Measurements from ENCODE around the gene ARID3A. TPM values are rescaled to one million over a fixed set of nuclear protein-coding genes. Genes with fewer than 3 reads are reported as not detected.
A peak's percentile ranks its signal among the peaks of the same experiment; 100 is the strongest.

The ARID3A gene
- total RNA-seq, 1 donor from 2014 or later: 6.6 TPM

GRCh38 chr19:925087-925525, 729 bp upstream of the ARID3A start:
- Mint-ChIP-seq H3K4me1 (ENCODE audit: low read depth) (peaks cover 8% of the 10 kb centered on the region), H3K36me3 (ENCODE audit: low read depth) (no peaks in the 10 kb centered on the region), H3K27ac (ENCODE audit: unreplicated experiment) (no peak overlapping the region), H3K4me3 (ENCODE audit: unreplicated experiment) (peak overlapping the region; percentile 68), H3K27me3 (ENCODE audit: low read depth) (peaks cover 4% of the 10 kb centered on the region), H3K9me3 (ENCODE audit: low read depth) (no peaks in the 10 kb centered on the region)
- DNase-seq (ENCODE audit: low spot score): peak; percentile 82
- no peak for TF ChIP-seq CTCF (IDR thresholded peaks at IDR 0.05)

GRCh38 chr19:926323-926588, 421 bp downstream of the ARID3A start:
- no peak for TF ChIP-seq CTCF (IDR thresholded peaks at IDR 0.05)
- Mint-ChIP-seq H3K27me3 (ENCODE audit: low read depth) (peaks cover 2% of the 10 kb centered on the region), H3K4me1 (ENCODE audit: low read depth) (peaks cover 7% of the 10 kb centered on the region), H3K27ac (ENCODE audit: unreplicated experiment) (no peak overlapping the region), H3K36me3 (ENCODE audit: low read depth) (no peaks in the 10 kb centered on the region), H3K9me3 (ENCODE audit: low read depth) (no peaks in the 10 kb centered on the region), H3K4me3 (ENCODE audit: unreplicated experiment) (peak overlapping the region; percentile 71)
- no peak for DNase-seq (ENCODE audit: low spot score)

GRCh38 chr19:926589-927350, 935 bp downstream of the ARID3A start:
- no peaks in the 10 kb centered on the region for H3K27me3 Mint-ChIP-seq (ENCODE audit: low read depth)
- TF ChIP-seq CTCF (IDR thresholded peaks at IDR 0.05): no peak
- no peaks in the 10 kb centered on the region for H3K9me3 Mint-ChIP-seq (ENCODE audit: low read depth)
- peak overlapping the region; percentile 71 for H3K4me3 Mint-ChIP-seq (ENCODE audit: unreplicated experiment)
- no peak for DNase-seq (ENCODE audit: low spot score)
- peaks cover 3% of the 10 kb centered on the region for H3K4me1 Mint-ChIP-seq (ENCODE audit: low read depth)
- H3K36me3 Mint-ChIP-seq (ENCODE audit: low read depth): no peaks in the 10 kb centered on the region
- H3K27ac Mint-ChIP-seq (ENCODE audit: unreplicated experiment): no peak overlapping the region

GRCh38 chr19:927351-927779, 1.5 kb downstream of the ARID3A start:
- Mint-ChIP-seq H3K36me3 (ENCODE audit: low read depth) (no peaks in the 10 kb centered on the region), H3K4me3 (ENCODE audit: unreplicated experiment) (peak overlapping the region; percentile 22), H3K27me3 (ENCODE audit: low read depth) (no peaks in the 10 kb centered on the region), H3K27ac (ENCODE audit: unreplicated experiment) (no peak overlapping the region), H3K9me3 (ENCODE audit: low read depth) (no peaks in the 10 kb centered on the region), H3K4me1 (ENCODE audit: low read depth) (peaks cover 3% of the 10 kb centered on the region)
- no peak for DNase-seq (ENCODE audit: low spot score)
- no peak for TF ChIP-seq CTCF (IDR thresholded peaks at IDR 0.05)

GRCh38 chr19:927780-928401, 2.1 kb downstream of the ARID3A start:
- no peak overlapping the region for H3K4me3 Mint-ChIP-seq (ENCODE audit: unreplicated experiment)
- no peaks in the 10 kb centered on the region for H3K27me3 Mint-ChIP-seq (ENCODE audit: low read depth)
- TF ChIP-seq CTCF (IDR thresholded peaks at IDR 0.05): no peak
- H3K9me3 Mint-ChIP-seq (ENCODE audit: low read depth): no peaks in the 10 kb centered on the region
- peaks cover 7% of the 10 kb centered on the region for H3K4me1 Mint-ChIP-seq (ENCODE audit: low read depth)
- H3K36me3 Mint-ChIP-seq (ENCODE audit: low read depth): no peaks in the 10 kb centered on the region
- no peak overlapping the region for H3K27ac Mint-ChIP-seq (ENCODE audit: unreplicated experiment)
- no peak for DNase-seq (ENCODE audit: low spot score)
